GF-D8 (cell line): Measurements from ENCODE around the gene CETN2.
A peak's percentile ranks its signal among the peaks of the same experiment; 100 is the strongest.
"Not testable (repeated sequence)": the region's sequence is repeated elsewhere in the genome, so short reads cannot be mapped to it uniquely, and the experiment has no call there.

Source experiments
- DNase-seq: peaks from one replicate; lab custom pipeline; 2025; lab: John Stamatoyannopoulos, UW

CETN2 gene

GRCh38 chrX:152830312-152831305, at the start of gene CETN2, which contains the start of gene NSDHL:
Gene CETN2, minus strand, starts transcription at chrX:152830757. Its CDS starts 47 bp downstream, at chrX:152830710.
Gene NSDHL, plus strand, starts transcription at chrX:152831063. Its CDS starts 15,262 bp downstream, at chrX:152846325.
- peak; percentile 81 for DNase-seq

DNA sequence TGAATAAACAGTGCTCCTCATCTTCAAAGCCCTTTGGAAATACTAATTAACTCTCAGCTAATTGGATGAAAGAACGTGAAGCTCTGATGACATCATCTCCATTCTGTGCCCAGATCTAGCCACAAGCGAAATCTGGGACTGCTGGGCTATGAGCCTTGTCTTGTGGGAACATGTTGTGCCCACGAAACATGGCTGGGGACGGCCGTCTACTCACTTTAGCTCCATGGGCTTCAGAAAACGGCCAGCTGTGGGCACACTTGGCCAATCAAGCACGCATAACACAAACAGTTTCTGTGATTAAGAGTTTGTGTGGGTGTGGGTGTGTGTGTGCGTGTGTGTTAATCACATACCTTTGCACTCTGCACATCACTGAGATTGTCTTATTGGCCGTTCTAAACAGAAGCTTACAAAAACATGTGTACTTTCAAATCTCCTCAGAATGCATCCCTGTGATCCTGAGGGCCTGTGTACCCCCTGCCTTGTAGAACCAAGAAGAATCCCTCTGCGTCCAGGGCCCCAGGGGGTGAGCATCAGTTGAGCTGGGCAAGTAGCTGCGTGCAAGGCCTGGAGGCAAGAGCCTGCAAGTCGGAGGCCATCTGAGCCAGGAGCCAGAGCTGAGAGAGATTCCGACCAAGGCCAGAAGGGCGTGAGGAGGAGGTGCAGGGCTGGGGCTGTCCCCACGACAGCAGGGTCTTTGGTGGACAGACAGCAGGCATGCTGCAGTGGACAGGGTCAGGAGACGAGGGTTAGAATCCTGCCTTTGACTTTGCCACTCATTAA, 48.6 kb upstream of the CETN2 start:
- DNase-seq: no peak

DNA sequence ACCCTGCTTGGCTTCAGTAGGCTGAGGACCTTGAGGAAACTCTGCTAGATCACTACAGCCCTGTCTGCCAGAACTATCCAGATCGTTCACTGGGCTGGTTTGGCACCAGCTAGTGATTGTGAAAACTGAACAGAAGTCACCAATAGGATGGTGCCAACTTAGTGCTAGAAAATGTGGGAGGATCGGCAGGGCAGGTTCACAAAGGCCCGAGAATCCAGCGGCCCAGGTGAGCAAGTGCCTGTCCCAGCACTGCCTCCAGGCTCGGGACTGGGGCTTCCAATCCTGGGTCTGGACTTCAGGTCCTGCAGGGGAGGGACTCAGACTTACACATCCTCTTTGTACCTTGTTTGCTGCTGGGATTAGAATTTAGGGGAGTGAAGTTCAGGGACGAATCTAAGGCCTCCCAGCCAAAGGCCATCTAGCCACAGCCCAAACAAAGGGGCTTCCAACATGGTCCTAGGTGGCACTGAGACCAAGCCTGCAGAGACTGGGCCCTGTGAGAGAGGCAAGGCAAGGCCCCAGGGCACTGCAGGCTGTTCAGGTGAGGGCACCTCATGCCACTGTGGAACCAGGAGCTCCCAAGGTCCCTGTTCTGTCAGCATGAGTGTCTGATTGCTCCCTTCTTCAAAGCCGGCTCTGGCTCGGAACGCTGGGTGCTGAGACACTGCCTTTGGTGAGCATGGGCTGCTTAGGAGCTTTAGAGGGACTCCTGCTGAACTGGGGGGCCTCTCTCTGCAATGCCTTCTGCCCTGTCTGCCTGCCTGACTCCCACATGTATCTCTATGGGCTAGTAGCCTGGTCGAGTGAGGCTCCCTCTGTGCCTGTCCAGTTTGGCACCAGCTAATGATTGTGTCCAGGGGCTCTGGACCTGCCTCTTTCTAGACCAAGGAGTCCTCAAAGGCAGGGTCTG, 46.6 kb upstream of the CETN2 start:
- no peak for DNase-seq

- DNase-seq: no peak
Measured at GRCh38 chrX:152873361-152873760, 42.8 kb upstream of the CETN2 start.

- no peak for DNase-seq
Measured at GRCh38 chrX:152872522-152872921, 42.0 kb upstream of the CETN2 start.

DNA sequence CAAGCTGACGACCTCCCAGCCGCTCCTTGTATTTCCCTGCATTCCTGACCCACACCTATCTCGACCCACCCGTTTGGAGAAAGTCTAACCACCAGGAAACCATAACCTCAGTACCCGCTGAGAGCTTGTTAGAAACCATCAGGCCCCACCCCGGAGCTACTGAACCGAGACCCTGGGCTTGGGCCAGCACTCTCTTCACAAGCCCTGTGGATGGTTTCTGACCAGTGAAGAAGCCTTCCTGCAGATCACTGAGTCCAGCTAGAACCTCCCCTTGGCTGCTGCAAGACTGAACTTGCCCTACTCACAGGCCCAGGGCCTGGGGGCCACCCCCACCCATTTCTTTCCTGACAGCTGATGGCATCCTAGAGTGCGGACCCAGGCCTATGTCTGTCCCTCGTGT, 40.7 kb upstream of the CETN2 start:
- DNase-seq: no peak

GRCh38 chrX:152869972-152870371, 39.4 kb upstream of the CETN2 start:
- DNase-seq: no peak

GRCh38 chrX:152866386-152866785, 35.8 kb upstream of the CETN2 start:
- no peak for DNase-seq

DNA sequence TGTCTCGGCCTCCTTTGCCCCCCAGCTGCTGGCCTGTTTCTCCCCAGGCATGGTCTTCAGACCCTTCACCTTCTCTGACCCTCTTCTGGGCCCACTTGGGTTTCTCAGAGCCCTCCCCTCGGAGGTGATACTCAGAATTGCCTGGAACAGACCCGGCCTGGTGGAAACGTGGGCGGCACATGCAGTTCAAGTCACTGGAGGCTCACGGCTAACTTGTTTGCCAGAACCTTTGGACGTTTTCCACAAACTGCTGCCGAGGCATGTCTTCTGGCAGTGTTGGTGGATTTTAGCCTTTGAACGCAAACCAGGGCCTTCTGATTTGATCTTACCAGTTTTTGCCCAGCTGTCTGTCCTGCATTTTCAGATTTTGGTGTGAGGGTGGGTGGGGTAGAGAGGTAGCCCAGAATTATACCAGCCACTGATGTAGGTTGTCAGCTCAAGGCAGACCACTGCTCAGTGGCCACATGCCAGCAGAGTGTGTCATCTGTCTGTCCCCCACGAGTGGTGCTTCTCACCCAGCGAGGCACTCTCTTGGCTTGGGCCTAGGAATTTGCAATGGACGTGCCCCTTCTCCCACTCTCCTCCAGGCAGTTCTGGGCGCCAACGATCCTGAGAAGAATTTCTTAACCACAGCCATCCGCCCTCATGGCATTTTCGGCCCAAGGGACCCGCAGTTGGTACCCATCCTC, 34.8 kb upstream of the CETN2 start:
- DNase-seq: no peak

GRCh38 chrX:152861826-152862225, 31.3 kb upstream of the CETN2 start:
- no peak for DNase-seq

DNA sequence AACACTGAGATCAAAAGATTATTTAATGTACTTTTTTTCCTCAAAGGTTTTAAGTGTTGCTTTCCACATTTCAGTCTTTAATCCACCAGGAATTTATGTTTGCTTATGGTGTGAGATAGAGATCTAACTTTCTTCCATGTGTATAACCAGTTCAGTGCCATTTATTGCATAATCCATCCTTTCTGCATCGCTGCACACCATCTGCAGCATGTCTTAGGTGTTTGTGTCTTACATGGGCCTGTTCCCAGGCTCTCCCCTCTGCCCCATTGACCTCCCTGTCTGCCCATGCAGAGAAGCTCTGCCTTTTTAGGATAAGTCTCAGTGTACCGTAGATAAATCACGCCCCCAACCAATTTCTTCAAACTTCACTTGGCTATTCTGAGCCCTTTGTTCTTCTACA, 30.6 kb upstream of the CETN2 start:
- peak; percentile 34 for DNase-seq

- DNase-seq: no peak
Measured at GRCh38 chrX:152853986-152854385, 23.4 kb upstream of the CETN2 start.

- no peak for DNase-seq
Measured at GRCh38 chrX:152850465-152850864, 19.9 kb upstream of the CETN2 start.

GRCh38 chrX:152847281-152847680, 16.7 kb upstream of the CETN2 start:
- DNase-seq: peak; percentile 2

GRCh38 chrX:152845618-152846240, 15.2 kb upstream of the CETN2 start:
- DNase-seq: no peak

DNA sequence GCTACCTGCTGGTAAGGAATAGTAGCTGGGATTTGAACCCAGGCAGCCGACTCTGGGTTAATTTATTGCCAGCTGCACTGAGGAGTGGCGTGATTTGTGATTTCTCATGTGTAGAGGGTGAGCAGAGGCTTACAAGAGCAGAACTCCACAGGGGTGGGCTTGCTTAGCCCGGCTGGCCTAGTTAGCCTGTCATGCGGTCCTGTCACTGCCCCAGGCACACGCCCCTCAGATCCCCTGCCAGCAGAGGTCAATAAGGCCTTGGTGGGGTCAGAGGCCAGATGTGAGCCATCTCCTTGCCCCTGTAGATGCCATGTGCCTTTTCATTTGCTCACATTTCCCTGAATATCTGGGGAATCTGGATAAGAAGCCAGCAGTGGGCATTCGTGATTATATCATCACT, 13.7 kb upstream of the CETN2 start:
- no peak for DNase-seq

DNA sequence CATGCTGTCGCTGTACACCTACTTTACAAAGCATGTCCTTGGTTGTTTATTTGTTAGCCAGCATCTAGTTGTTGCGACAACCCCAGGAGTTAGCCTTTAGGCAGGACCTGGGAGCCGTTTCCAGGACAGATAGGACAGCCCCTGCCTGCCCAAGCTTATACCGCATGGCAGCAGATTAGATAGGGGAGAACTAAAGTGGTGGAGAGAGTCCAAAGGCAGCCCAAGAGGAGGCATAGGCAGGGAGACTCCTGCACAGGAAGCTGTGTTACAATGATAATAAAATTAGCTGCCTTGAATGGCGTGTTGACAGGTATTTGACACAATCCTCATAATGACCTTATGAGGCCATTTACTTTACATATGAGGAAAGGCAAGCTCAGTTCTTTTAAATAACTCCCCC, 13.3 kb upstream of the CETN2 start:
- no peak for DNase-seq

DNA sequence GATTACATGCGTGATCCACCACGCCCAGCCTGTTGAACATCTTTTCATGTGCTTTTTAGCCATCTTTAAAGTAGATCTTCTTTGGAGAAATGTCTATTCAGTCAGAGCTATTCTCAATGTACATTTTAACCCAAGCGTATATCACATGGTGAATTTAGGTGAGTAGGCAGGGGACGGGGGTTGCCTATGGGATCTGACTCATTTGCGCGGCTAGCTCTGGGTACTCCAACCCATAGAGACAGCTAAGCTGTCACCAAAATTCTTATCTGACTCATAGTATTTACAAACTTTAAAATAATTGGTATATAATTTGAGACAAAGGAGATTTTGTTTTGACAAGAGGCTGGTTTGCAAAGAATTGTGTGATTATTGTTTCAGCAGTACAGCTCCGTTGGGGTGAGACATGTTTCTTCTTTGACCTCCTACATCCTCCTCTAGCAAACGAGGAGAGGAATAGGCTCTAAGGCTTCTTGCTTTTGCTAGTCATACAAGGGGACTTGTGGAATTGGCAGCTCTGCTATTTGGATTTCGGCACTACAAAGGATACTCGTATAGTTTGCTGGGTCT, 12.3 kb upstream of the CETN2 start:
- DNase-seq: no peak

GRCh38 chrX:152835470-152835869, 4.9 kb upstream of the CETN2 start:
- DNase-seq: not testable (repeated sequence)

GRCh38 chrX:152833378-152833777, 2.8 kb upstream of the CETN2 start:
- DNase-seq: no peak
